HepG2 (cell line): ENCODE measurements around the gene TCAP. TPM values are rescaled to one million over a fixed set of nuclear protein-coding genes. Genes with fewer than 3 reads are reported as not detected.

Experiments used
- ATF6 ChIP-seq: sonication (generic); formaldehyde crosslinking; conservative IDR thresholded peaks from 2 replicates; pipeline ENCODE4 v1.4.0; 2020; ENCODE audit warnings: missing genetic modification reagents
- BRF2 ChIP-seq: sonication (generic); formaldehyde crosslinking; IDR thresholded peaks from 2 replicates; pipeline ENCODE4 v1.8.1; 2022; ENCODE audit warnings: mild to moderate bottlenecking, missing genetic modification reagents
- GATA4 ChIP-seq: sonication (generic); IDR thresholded peaks from 2 replicates; pipeline ENCODE4 v1.6.1; 2016; ENCODE audit warnings: antibody characterized with exemption, low read depth, borderline replicate concordance
- HNRNPH1 ChIP-seq: fragments of 200-400 bp; formaldehyde crosslinking; optimal IDR thresholded peaks from 2 replicates; pipeline ENCODE3; 2017; ENCODE audit warnings: mild to moderate bottlenecking, low read depth, low read length
- HNRNPL ChIP-seq: fragments of 200-400 bp; formaldehyde crosslinking; IDR thresholded peaks from 2 replicates; pipeline ENCODE4 v1.6.1; 2017; ENCODE audit warnings: mild to moderate bottlenecking, low read depth, low read length
- HOXA3 ChIP-seq: sonication (generic); formaldehyde crosslinking; IDR thresholded peaks from 2 replicates; pipeline ENCODE4 v1.5.0; 2020; ENCODE audit warnings: missing genetic modification reagents
- MIER2 ChIP-seq: IDR thresholded peaks from 2 replicates; pipeline ENCODE4 v1.6.1; 2016; ENCODE audit warnings: missing biosample characterization, missing genetic modification reagents
- NFE2 ChIP-seq: sonication (generic); formaldehyde crosslinking; IDR thresholded peaks from 2 replicates; pipeline ENCODE4 v1.4.0; 2020; ENCODE audit warnings: missing genetic modification reagents
- NFIC ChIP-seq: IDR thresholded peaks from 2 replicates; pipeline ENCODE4 v1.6.1; 2012; ENCODE audit warnings: mild to moderate bottlenecking, low read length, inconsistent platforms
- NR3C1 ChIP-seq: sonication (generic); formaldehyde crosslinking; IDR thresholded peaks from 2 replicates; pipeline ENCODE4 v1.4.0; 2020; ENCODE audit warnings: missing genetic modification reagents
- RAD21 ChIP-seq: fragments of 450-650 bp; formaldehyde crosslinking; IDR thresholded peaks from 2 replicates; pipeline ENCODE4 v1.5.0; 2020; ENCODE audit warnings: mild to moderate bottlenecking
- RBM39 ChIP-seq: fragments of 200-400 bp; formaldehyde crosslinking; IDR thresholded peaks from one replicate; pipeline ENCODE4 v1.6.1; 2018; ENCODE audit warnings: antibody characterized with exemption, mild to moderate bottlenecking, low read depth, low read length; ENCODE audit not compliant: poor library complexity, severe bottlenecking
- RFX3 ChIP-seq: IDR thresholded peaks from 2 replicates; pipeline ENCODE4 v1.6.1; 2016; ENCODE audit warnings: missing biosample characterization, missing genetic modification reagents
- RORA ChIP-seq: sonication (generic); formaldehyde crosslinking; IDR thresholded peaks from 2 replicates; pipeline ENCODE4 v1.5.0; 2020; ENCODE audit warnings: mild to moderate bottlenecking, missing genetic modification reagents, moderate library complexity
- RXRA ChIP-seq: sonication (generic); formaldehyde crosslinking; IDR thresholded peaks from 2 replicates; pipeline ENCODE4 v1.5.1; 2020; ENCODE audit warnings: missing genetic modification reagents
- SALL1 ChIP-seq: sonication (generic); formaldehyde crosslinking; IDR thresholded peaks from 2 replicates; pipeline ENCODE4 v1.8.0; 2022; ENCODE audit warnings: mild to moderate bottlenecking, missing genetic modification reagents
- SMAD3 ChIP-seq: sonication (generic); formaldehyde crosslinking; IDR thresholded peaks from 2 replicates; pipeline ENCODE4 v1.4.0; 2020; ENCODE audit warnings: missing genetic modification reagents
- ZNF205 ChIP-seq: IDR thresholded peaks from 2 replicates; pipeline ENCODE4 v1.6.1; 2018; ENCODE audit warnings: missing biosample characterization, missing genetic modification reagents
- ZNF264 ChIP-seq: sonication (generic); formaldehyde crosslinking; IDR thresholded peaks from 2 replicates; pipeline ENCODE4 v1.4.0; 2020; ENCODE audit warnings: missing genetic modification reagents
- ZNF597 ChIP-seq: sonication (generic); formaldehyde crosslinking; IDR thresholded peaks from 2 replicates; pipeline ENCODE4 v1.5.0; 2020; ENCODE audit warnings: missing genetic modification reagents
- ZNF598 ChIP-seq: sonication (generic); formaldehyde crosslinking; IDR thresholded peaks from 2 replicates; pipeline ENCODE4 v1.5.1; 2020; ENCODE audit warnings: mild to moderate bottlenecking, missing genetic modification reagents, borderline replicate concordance
- ZNF678 ChIP-seq: sonication (generic); formaldehyde crosslinking; IDR thresholded peaks from 2 replicates; pipeline ENCODE4 v1.4.0; 2020; ENCODE audit warnings: mild to moderate bottlenecking, missing genetic modification reagents
- ZNF772 ChIP-seq: sonication (generic); formaldehyde crosslinking; IDR thresholded peaks from 2 replicates; pipeline ENCODE4 v1.5.0; 2020; ENCODE audit warnings: mild to moderate bottlenecking, missing genetic modification reagents
- ZNF782 ChIP-seq: sonication (generic); formaldehyde crosslinking; IDR thresholded peaks from 2 replicates; pipeline ENCODE4 v1.4.0; 2020; ENCODE audit warnings: missing genetic modification reagents, mild to moderate bottlenecking, borderline replicate concordance
- ZNF800 ChIP-seq: sonication (generic); formaldehyde crosslinking; IDR thresholded peaks from 2 replicates; pipeline ENCODE4 v1.4.0; 2020; ENCODE audit warnings: missing genetic modification reagents
- ZNF841 ChIP-seq: sonication (generic); formaldehyde crosslinking; IDR thresholded peaks from 2 replicates; pipeline ENCODE4 v1.8.1; 2023; ENCODE audit warnings: missing genetic modification reagents, borderline replicate concordance
- polyA plus RNA-seq, 8 experiments: library from polyadenylated mRNA; depleted of rRNA in 3 of 8; stranded (reverse) in 7 of 8; unstranded in 1 of 8; fragments of >200 nt; fragmentation: Illumina TruSeq in 4 of 8; extraction: Trizol in 4 of 8; gene quantifications; 2 replicates each; pipeline versions ENCODE4 v1.2.1 to v1.2.3, GENCODE V29; 2011 to 2016; ENCODE audit warnings: low read depth in 4 of 8, missing spikeins in 1 of 8, mixed read lengths in 1 of 8; ENCODE audit not compliant: insufficient read depth in 1 of 8
- total RNA-seq, 5 experiments: library from RNA; depleted of rRNA; stranded (reverse); fragments of >200 nt; fragmentation: Illumina TruSeq; extraction: Trizol; gene quantifications; 2 replicates each; pipeline ENCODE4 v1.2.3, GENCODE V29; 2016; ENCODE audit warnings: low read depth in 1 of 5

TCAP gene
- total and polyA plus RNA-seq, 2 of the 13 experiments (the other 11 are each of a cell fraction or from before 2014, with no cell fraction given): 0.24 to 0.65 TPM

GRCh38 chr17:39621523-39622379 is 43.4 kb upstream of the TCAP start (continued):
- TF ChIP-seq ATF6 (no peak), HNRNPL (no peak), RXRA (CRISPR knock-in tag) (peak; percentile 71; the same call in 1 of the 2 replicates), HOXA3 (CRISPR knock-in tag) (peak; percentile 80), SALL1 (CRISPR knock-in tag) (peak; percentile 87), NFIC (no peak), MIER2 (peak; percentile 89), ZNF772 (CRISPR knock-in tag) (no peak), RORA (no peak), ZNF597 (CRISPR knock-in tag) (no peak), RBM39 (peak; percentile 49), SMAD3 (CRISPR knock-in tag) (peak; percentile 76; the same call in 1 of the 2 replicates), RFX3 (CRISPR knock-in tag) (no peak), ZNF800 (CRISPR knock-in tag) (peak; percentile 81; the same call in 1 of the 2 replicates), ZNF782 (CRISPR knock-in tag) (peak; percentile 20; the same call in 1 of the 2 replicates), ZNF841 (CRISPR knock-in tag) (no peak), ZNF205 (CRISPR knock-in tag) (peak; percentile 77), NFE2 (no peak), GATA4 (no peak), ZNF598 (CRISPR knock-in tag) (0 out of 2 replicates have a peak, but pooled peaks have one; percentile 20), BRF2 (CRISPR knock-in tag) (no peak), ZNF678 (CRISPR knock-in tag) (peak; percentile 68; the same call in 1 of the 2 replicates), RAD21 (peak; percentile 99), HNRNPH1 (no peak), NR3C1 (CRISPR knock-in tag) (no peak), ZNF264 (no peak)
